T-cell (primary cell): ENCODE data around the gene MS4A3. TPM values are rescaled to one million over a fixed set of nuclear protein-coding genes. Genes with fewer than 3 reads are reported as not detected.
"Not testable (repeated sequence)": the region's sequence is repeated elsewhere in the genome, so short reads cannot be mapped to it uniquely, and the experiment has no call there.

Source experiments
- ATAC-seq, 4 experiments: fragments of 200-7000 bp in 3 of 4; fragments of 150-1000 bp in 1 of 4; cut with Tn5 transposase; replicated peaks in 1 of 4; 1 replicate in 3 of 4; 2 replicates in 1 of 4; pipeline ENCODE4 v1.10.0; 2021; ENCODE audit warnings: moderate library complexity in 3 of 4, mild to moderate bottlenecking in 2 of 4, moderate number of reproducible peaks in 1 of 4
- CTCF ChIA-PET, 2 donors: fragments of 300-600 bp; sonication (Branson Sonifier 250); formaldehyde crosslinking; loops; one replicate each; lab custom pipeline; 2022; ENCODE audit warnings: antibody characterized with exemption in 2 of 2; lab: Charles Lee
- POLR2A ChIA-PET, 2 donors: fragments of 300-600 bp; sonication (Branson Sonifier 250); formaldehyde crosslinking; loops; one replicate each; lab custom pipeline; 2022; ENCODE audit warnings: antibody characterized with exemption in 2 of 2; lab: Charles Lee
- DNase-seq, 35 experiments: peaks; one replicate each; pipeline versions ENCODE4 v3.0.0 to v3.0.0-alpha.2; 2013 to 2023
- H3K27ac ChIP-seq: one replicate; pipeline ENCODE4 v1.5.1; 2013; ENCODE audit warnings: low read length
- H3K27me3 ChIP-seq, 2 experiments: replicated peaks in 1 of 2; 1 replicate in 1 of 2; 2 replicates in 1 of 2; pipeline versions ENCODE4 v1.6.1 to v1.7.0; 2013; ENCODE audit warnings: low read length in 1 of 2, mixed read lengths in 1 of 2; ENCODE audit not compliant: control insufficient read depth in 2 of 2, insufficient read depth in 2 of 2; ENCODE audit errors: extremely low read depth in 1 of 2
- H3K36me3 ChIP-seq, 2 donors: 1 replicate in 1 of 2; 2 replicates in 1 of 2; pipeline versions ENCODE4 v1.6.1 to v1.7.0; 2013; ENCODE audit warnings: low read length in 1 of 2; ENCODE audit not compliant: control insufficient read depth in 2 of 2, insufficient read depth in 1 of 2; ENCODE audit errors: extremely low read depth in 1 of 2
- H3K4me1 ChIP-seq, 2 experiments: 1 replicate in 1 of 2; 2 replicates in 1 of 2; pipeline versions ENCODE4 v1.6.1 to v1.7.0; 2013; ENCODE audit warnings: low read length in 2 of 2, mixed read lengths in 1 of 2; ENCODE audit not compliant: insufficient read depth in 2 of 2, control insufficient read depth in 1 of 2; ENCODE audit errors: extremely low read depth in 1 of 2
- H3K4me3 ChIP-seq, 2 donors: 1 replicate in 1 of 2; 2 replicates in 1 of 2; pipeline versions ENCODE4 v1.5.1 to v1.7.0; 2013; ENCODE audit warnings: mild to moderate bottlenecking in 2 of 2, low read length in 1 of 2, moderate library complexity in 1 of 2; ENCODE audit not compliant: control insufficient read depth in 1 of 2; ENCODE audit errors: extremely low read depth in 1 of 2
- H3K9me3 ChIP-seq: 2 replicates; pipeline ENCODE4 v1.7.0; 2013
- H3K27ac Mint-ChIP-seq, 2 donors: one replicate each; pipeline ENCODE4 v1.8.0; 2020 to 2021; ENCODE audit warnings: mild to moderate bottlenecking in 2 of 2, mixed read lengths in 2 of 2
- H3K27me3 Mint-ChIP-seq, 2 donors: one replicate each; pipeline ENCODE4 v1.8.0; 2021 to 2022; ENCODE audit warnings: mixed read lengths in 2 of 2
- H3K36me3 Mint-ChIP-seq: one replicate; pipeline ENCODE4 v1.8.0; 2021; ENCODE audit warnings: mixed read lengths
- H3K4me1 Mint-ChIP-seq, 3 donors: one replicate each; pipeline ENCODE4 v1.8.0; 2020 to 2022; ENCODE audit warnings: mixed read lengths in 3 of 3, mild to moderate bottlenecking in 1 of 3
- H3K4me3 Mint-ChIP-seq, 3 donors: one replicate each; pipeline ENCODE4 v1.8.0; 2020 to 2022; ENCODE audit warnings: mild to moderate bottlenecking in 3 of 3, mixed read lengths in 3 of 3, moderate library complexity in 3 of 3
- H3K9me3 Mint-ChIP-seq, 3 donors: one replicate each; pipeline ENCODE4 v1.8.0; 2020 to 2022; ENCODE audit warnings: mixed read lengths in 3 of 3
- WGBS: methylation state at CpG from one replicate; pipeline ENCODE4 v1.1.5; 2013; ENCODE audit warnings: missing lambda C conversion rate; ENCODE audit not compliant: insufficient coverage; 5-methylcytosine and 5-hydroxymethylcytosine counted together
- total RNA-seq, 35 experiments: library from RNA in 6 of 35; stranded (reverse) in 6 of 35; fragments of 120-200 nt in 1 of 35; gene quantifications; one replicate each; pipeline versions ENCODE4 v1.2.1 to v1.2.4 and lab custom pipeline; 2013 to 2026

The MS4A3 gene
- total RNA-seq, 5 donors from 2014 or later (not counting 1 experiment from before 2014, with no cell fraction given), result 0.40 to 0.44 (median 0.43) TPM; not detected in 2

GRCh38 chr11:60071644-60072043 lies 15.2 kb downstream of the MS4A3 start:
- H3K4me3 ChIP-seq, ATAC-seq, H3K36me3 ChIP-seq, CTCF ChIA-PET, H3K4me1 Mint-ChIP-seq, H3K9me3 ChIP-seq, H3K36me3 Mint-ChIP-seq, H3K4me1 ChIP-seq, H3K27ac ChIP-seq, H3K9me3 Mint-ChIP-seq, H3K4me3 Mint-ChIP-seq, H3K27ac Mint-ChIP-seq, DNase-seq, POLR2A ChIA-PET, H3K27me3 ChIP-seq: not testable (repeated sequence)
- no CpG with 5 or more reads among the region's 6 CpGs for WGBS
- H3K27me3 Mint-ChIP-seq, result peaks cover 0 to 13% of the 10 kb centered on the region in 2 donors

DNA sequence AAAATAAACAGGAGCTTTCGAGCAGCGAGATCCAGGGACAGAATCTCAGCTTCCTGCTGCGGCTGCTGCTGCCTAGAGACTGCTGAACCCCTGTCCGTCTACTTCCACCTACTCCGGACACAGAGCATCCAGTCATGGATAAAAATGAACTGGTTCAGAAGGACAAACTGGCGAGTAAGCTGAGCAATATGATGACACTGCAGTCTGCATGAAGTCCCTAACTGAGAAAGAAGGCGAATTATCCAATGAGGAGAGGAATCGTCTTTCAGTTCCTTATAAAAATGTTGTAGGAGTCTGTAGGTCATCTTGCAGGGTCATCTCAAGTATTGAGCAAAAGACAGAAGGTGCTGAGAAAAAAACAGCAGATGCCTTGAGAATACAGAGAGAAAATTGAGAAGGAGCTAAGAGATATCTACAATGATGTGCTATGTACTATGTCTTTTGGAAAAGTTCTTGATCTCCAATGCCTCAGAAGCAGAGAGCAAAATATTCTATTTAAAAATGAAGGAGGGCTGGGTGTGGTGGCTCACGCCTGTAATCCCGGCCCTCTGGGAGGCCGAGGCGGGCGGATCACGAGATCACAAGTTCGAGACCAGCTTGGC lies 20.9 kb downstream of the MS4A3 start:
- no peak for DNase-seq
- H3K9me3 Mint-ChIP-seq, result peaks cover 0 to 11% (median 2%) of the 10 kb centered on the region in 3 donors
- 84% methylated on average over 7 of the region's 15 CpGs for WGBS

GRCh38 chr11:60077981-60078380 lies 21.5 kb downstream of the MS4A3 start:
- Mint-ChIP-seq H3K27ac (no peak overlapping the region), H3K4me1 (no peaks in the 10 kb centered on the region), H3K36me3 (no peaks in the 10 kb centered on the region), H3K27me3 (peaks cover 6 to 9% of the 10 kb centered on the region in 2 donors), H3K9me3 (peaks cover 0 to 11% (median 2%) of the 10 kb centered on the region in 3 donors), H3K4me3 (no peak overlapping the region)
- Histone ChIP-seq H3K4me1 (no peaks in the 10 kb centered on the region), H3K27me3 (peaks cover 0 to 3% of the 10 kb centered on the region in 2 experiments), H3K36me3 (no peaks in the 10 kb centered on the region), H3K27ac (no peak overlapping the region), H3K9me3 (no peaks in the 10 kb centered on the region), H3K4me3 (no peak overlapping the region)
- WGBS, result no CpG with 5 or more reads among the region's 1 CpG
- ATAC-seq (no peak), DNase-seq (no peak)
- CTCF ChIA-PET, result no interaction called here
- POLR2A ChIA-PET, result no interaction called here

More for the DNA sequence above, 20.9 kb downstream of the MS4A3 start:
- peaks cover 2 to 9% of the 10 kb centered on the region in 2 donors for H3K27me3 Mint-ChIP-seq
- H3K27ac Mint-ChIP-seq, result no peak overlapping the region
- CTCF ChIA-PET, result no interaction called here
- H3K27ac ChIP-seq, result no peak overlapping the region
- no peak for ATAC-seq
- no peak overlapping the region for H3K4me3 Mint-ChIP-seq
- no peaks in the 10 kb centered on the region for H3K4me1 Mint-ChIP-seq
- H3K4me1 ChIP-seq, result no peaks in the 10 kb centered on the region
- POLR2A ChIA-PET, result no interaction called here
- no peaks in the 10 kb centered on the region for H3K36me3 Mint-ChIP-seq
- H3K36me3 ChIP-seq, result no peaks in the 10 kb centered on the region
- no peaks in the 10 kb centered on the region for H3K9me3 ChIP-seq
- H3K27me3 ChIP-seq, result peaks cover 0 to 3% of the 10 kb centered on the region in 2 experiments
- no peak overlapping the region for H3K4me3 ChIP-seq

GRCh38 chr11:60078745-60079144 lies 22.3 kb downstream of the MS4A3 start:
- H3K36me3 ChIP-seq, result no peaks in the 10 kb centered on the region
- peaks cover 0 to 11% (median 2%) of the 10 kb centered on the region in 3 donors for H3K9me3 Mint-ChIP-seq
- H3K27me3 Mint-ChIP-seq, result peaks cover 6 to 9% of the 10 kb centered on the region in 2 donors
- no peak overlapping the region for H3K4me3 Mint-ChIP-seq
- H3K9me3 ChIP-seq, result no peaks in the 10 kb centered on the region
- H3K4me1 Mint-ChIP-seq, result no peaks in the 10 kb centered on the region
- H3K4me3 ChIP-seq, result no peak overlapping the region
- DNase-seq (no peak), ATAC-seq (no peak)
- WGBS, result no CpG with 5 or more reads among the region's 4 CpGs
- H3K27me3 ChIP-seq, result peaks cover 0 to 3% of the 10 kb centered on the region in 2 experiments
- H3K27ac ChIP-seq, result no peak overlapping the region
- CTCF ChIA-PET, result no interaction called here
- POLR2A ChIA-PET, result no interaction called here
- no peaks in the 10 kb centered on the region for H3K36me3 Mint-ChIP-seq
- H3K27ac Mint-ChIP-seq, result no peak overlapping the region
- H3K4me1 ChIP-seq, result no peaks in the 10 kb centered on the region

DNA sequence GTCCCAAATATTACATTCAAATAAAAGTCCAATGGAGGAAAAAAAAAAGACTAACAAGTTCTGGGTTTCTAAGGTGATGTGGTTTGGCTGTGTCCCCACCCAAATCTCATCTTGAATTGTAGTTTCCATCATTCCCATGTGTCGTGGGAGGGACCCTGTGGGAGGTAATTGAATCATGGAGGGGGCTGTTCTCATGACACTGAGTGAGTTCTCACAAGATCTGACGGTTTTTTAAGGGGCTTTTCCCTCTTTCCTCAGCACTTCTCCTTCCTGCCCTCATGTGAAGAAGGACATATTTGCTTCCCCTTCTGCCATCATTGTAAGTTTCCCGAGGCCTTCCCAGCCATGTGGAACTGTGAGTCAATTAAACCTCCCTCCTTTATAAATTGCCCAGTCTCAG lies 24.1 kb downstream of the MS4A3 start:
- no peak overlapping the region for H3K27ac ChIP-seq
- no peak for ATAC-seq
- peaks cover 0 to 11% (median 2%) of the 10 kb centered on the region in 3 donors for H3K9me3 Mint-ChIP-seq
- no peaks in the 10 kb centered on the region for H3K9me3 ChIP-seq
- H3K27me3 Mint-ChIP-seq, result peaks cover 17 to 20% of the 10 kb centered on the region in 2 donors
- H3K36me3 ChIP-seq, result no peaks in the 10 kb centered on the region
- DNase-seq, result no peak
- no peaks in the 10 kb centered on the region for H3K36me3 Mint-ChIP-seq
- CTCF ChIA-PET, result no interaction called here
- H3K4me3 ChIP-seq, result no peak overlapping the region
- no peaks in the 10 kb centered on the region for H3K4me1 Mint-ChIP-seq
- 0% methylated on average over 1 of the region's 3 CpGs for WGBS
- no peaks in the 10 kb centered on the region for H3K4me1 ChIP-seq
- H3K27me3 ChIP-seq, result peaks cover 0 to 3% of the 10 kb centered on the region in 2 experiments
- no peak overlapping the region for H3K27ac Mint-ChIP-seq
- POLR2A ChIA-PET, result no interaction called here
- no peak overlapping the region for H3K4me3 Mint-ChIP-seq

DNA sequence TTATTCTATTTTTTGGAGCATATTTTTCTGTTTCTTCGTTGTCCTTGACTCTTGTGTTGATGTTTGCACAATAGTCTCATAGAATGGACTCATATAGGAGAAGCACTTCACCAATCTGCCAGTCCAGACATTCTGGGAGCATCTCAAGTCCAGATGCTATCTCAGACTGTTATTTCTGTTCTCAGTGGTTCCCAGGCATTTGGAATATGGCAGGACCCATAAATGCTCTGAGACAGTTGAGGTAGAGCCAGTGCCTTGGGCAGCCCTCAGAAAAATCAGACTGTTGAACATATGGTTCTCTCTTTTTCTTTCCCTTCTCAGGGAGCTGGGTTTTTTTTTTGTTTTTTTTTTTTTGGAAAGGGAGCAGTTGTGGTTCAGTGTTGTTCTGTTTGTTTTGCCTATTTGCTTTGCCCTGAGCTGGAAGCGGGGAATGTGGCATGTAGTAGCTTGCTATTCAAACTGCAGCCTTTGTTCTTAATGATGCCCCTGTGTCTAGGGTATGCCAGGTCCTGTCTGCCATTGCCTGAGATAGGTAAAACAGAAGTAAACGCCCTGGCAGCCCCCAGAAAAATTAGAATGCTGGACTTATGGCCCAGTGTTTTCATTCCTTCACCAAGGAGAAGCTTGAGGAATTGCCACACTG lies 28.3 kb downstream of the MS4A3 start:
- DNase-seq (no peak), ATAC-seq (no peak)
- no peak overlapping the region for H3K27ac Mint-ChIP-seq
- no peak overlapping the region for H3K4me3 ChIP-seq
- 67% methylated on average over 2 of the region's 3 CpGs for WGBS
- H3K4me3 Mint-ChIP-seq, result no peak overlapping the region
- H3K4me1 Mint-ChIP-seq, result no peaks in the 10 kb centered on the region
- H3K27me3 Mint-ChIP-seq, result peaks cover 30 to 34% of the 10 kb centered on the region in 2 donors
- ChIA-PET CTCF (no interaction called here), POLR2A (no interaction called here)
- no peaks in the 10 kb centered on the region for H3K36me3 Mint-ChIP-seq
- no peaks in the 10 kb centered on the region for H3K9me3 Mint-ChIP-seq
- H3K27ac ChIP-seq, result no peak overlapping the region
- H3K27me3 ChIP-seq, result peaks cover 0 to 2% of the 10 kb centered on the region in 2 experiments
- no peaks in the 10 kb centered on the region for H3K4me1 ChIP-seq
- H3K9me3 ChIP-seq, result no peaks in the 10 kb centered on the region
- H3K36me3 ChIP-seq, result no peaks in the 10 kb centered on the region
